Measurements from ENCODE around the gene TUBGCP2.
"Not testable (repeated sequence)": the region's sequence is repeated elsewhere in the genome, so short reads cannot be mapped to it uniquely, and the experiment has no call there.

TUBGCP2 gene

DNA sequence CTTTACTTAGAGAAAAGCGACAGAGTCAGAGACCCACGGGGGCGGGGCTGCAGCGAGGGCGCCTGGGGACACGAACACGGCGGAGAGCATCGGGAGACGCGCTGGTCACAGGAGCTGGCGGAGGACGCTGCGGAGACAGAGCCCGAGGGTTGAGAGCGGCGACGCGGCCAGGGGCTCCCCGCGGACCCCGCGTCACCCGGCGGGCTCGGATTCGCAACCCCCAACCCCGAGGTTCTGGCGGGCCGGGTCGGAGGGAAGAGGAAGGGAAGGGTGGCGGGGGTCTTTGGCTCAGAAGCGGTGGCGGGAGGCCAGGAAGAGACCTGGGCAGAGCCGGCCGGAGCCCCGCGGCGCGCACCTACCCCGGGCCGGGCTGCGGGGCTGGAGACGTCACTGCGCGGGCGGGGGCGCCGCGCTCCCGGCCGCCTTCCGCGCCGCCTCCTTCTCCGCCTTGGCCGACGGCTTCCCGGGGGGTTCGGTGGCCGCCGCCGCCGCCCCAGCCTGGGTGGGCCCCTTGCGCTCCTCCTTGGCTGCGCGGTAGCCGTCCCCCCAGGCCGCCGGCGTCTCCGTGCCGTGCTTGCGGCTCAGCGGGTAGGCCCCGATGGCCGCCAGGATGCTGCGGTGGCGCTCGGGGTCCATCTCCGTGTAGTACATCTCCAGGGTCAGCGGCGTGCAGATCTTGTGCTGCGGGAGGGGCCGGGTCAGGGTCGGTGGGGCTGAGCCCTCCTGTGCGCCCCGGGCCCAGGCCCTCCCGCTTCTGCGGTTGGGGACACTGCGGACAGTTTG is 17.0 kb upstream of the TUBGCP2 start:
- no peaks in the 10 kb centered on the region for H3K9me3 ChIP-seq
- H3K4me1 ChIP-seq, result peaks cover 4% of the 10 kb centered on the region
- no peaks in the 10 kb centered on the region for H3K27me3 ChIP-seq (ENCODE audit: low read depth)
- H3K4me3 ChIP-seq, result no peak overlapping the region
- no peaks in the 10 kb centered on the region for H3K36me3 ChIP-seq (replicated peaks)
- DNase-seq (ENCODE audit: low spot score in 2 of 2), result no peak
- in situ Hi-C loops (cut with MboI; ENCODE audit: low sequenced_read_pairs), result no loop called here

DNA sequence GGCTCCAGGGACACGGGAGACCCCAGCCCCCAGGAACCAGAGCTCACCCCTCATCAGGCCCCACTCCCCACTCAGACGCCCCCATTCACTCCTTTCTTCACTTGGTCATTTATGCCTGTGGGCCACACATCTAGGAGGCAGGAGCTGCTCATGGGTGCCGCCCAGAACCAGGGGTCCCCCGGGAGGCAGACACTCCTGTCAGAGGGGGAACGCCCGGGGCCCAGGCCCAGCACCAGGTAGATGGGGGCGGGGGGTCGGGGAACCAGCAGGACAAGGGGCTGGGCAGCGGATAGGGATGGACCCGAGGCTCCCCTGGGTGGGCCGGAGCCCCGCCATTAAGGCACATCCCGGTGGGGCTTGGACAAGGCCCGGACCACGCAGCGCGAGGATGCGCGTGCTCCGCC is 16.2 kb upstream of the TUBGCP2 start:
- H3K4me3 ChIP-seq, result no peak overlapping the region
- in situ Hi-C loops (cut with MboI; ENCODE audit: low sequenced_read_pairs), result no loop called here

GRCh38 chr10:133324198-133324792 is 15.6 kb upstream of the TUBGCP2 start:
- DNase-seq (ENCODE audit: low spot score in 2 of 2), result peak; percentile 46 to 93
- H3K4me1 ChIP-seq, result peaks cover 2% of the 10 kb centered on the region; the same call in 1 of the 2 replicates
- H3K36me3 ChIP-seq (replicated peaks), result no peaks in the 10 kb centered on the region
- no peaks in the 10 kb centered on the region for H3K27me3 ChIP-seq (ENCODE audit: low read depth)
- no peaks in the 10 kb centered on the region for H3K9me3 ChIP-seq
- in situ Hi-C loops (cut with MboI; ENCODE audit: low sequenced_read_pairs), result no loop called here
- peak overlapping the region; percentile 30 for H3K4me3 ChIP-seq

More for the DNA sequence above, 16.2 kb upstream of the TUBGCP2 start:
- Histone ChIP-seq H3K9me3 (no peaks in the 10 kb centered on the region), H3K36me3 (replicated peaks) (no peaks in the 10 kb centered on the region), H3K27me3 (ENCODE audit: low read depth) (no peaks in the 10 kb centered on the region), H3K4me1 (peaks cover 3% of the 10 kb centered on the region)
- no peak for DNase-seq (ENCODE audit: low spot score in 2 of 2)

DNA sequence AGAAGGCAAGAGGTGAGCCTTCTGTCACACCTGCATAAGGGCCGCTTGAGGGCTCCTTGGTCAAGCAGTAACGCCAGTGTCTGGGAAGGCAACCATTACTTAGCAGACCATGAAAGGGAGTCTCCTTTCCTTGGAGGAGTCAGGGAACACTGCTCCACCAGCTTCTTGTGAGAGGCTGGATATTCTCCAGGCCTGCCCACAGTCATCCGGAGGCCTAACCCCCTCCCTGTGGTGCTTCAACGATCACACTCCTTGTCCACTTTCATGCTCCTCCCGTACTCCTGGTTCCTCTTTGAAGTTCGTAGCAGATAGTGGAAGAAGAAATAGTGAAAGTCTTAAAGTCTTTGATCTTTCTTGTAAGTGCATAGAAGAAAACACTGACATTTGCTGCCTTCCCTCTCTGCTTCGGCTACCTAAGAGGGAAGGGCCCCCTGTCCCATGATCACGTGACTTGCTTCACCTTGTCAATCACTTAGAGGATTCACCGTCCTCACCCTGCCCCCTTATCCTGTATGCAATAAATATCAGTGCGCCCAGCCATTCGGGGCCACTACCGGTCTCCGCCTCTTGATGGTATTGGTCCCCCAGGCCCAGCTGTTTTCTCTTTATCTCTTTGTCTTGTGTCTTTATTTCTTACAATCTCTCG is 13.5 kb upstream of the TUBGCP2 start:
- H3K27me3 ChIP-seq (ENCODE audit: low read depth); in situ Hi-C loops (cut with MboI; ENCODE audit: low sequenced_read_pairs); DNase-seq (ENCODE audit: low spot score in 2 of 2); H3K4me1 ChIP-seq; H3K9me3 ChIP-seq; H3K36me3 ChIP-seq (replicated peaks); H3K4me3 ChIP-seq: not testable (repeated sequence)

DNA sequence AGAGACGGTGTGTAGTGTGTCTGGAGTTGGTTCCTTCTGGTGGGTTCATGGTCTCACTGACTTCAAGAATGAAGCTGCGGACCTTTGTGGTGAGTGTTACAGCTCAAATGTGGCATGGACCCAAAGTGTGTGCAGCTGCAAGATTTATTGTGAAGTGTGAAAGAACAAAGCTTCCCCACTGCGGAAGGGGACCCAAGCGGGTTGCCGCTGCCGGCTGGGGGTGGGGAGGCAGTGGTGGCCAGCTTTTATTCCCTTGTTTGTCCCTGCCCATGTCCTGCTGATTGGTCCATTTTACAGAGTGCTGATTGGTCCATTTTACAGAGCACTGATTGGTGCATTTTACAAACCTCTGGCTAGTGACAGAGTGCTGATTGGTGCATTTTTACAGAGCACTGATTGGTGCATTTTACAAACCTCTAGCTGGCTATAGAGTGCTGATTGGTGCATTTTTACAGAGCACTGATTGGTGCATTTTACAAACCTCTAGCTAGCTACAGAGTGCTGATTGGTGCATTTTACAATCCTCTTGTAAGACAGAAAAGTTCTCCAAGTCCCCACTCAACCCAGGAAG is 12.3 kb upstream of the TUBGCP2 start:
- H3K27me3 ChIP-seq (ENCODE audit: low read depth); DNase-seq (ENCODE audit: low spot score in 2 of 2); H3K4me3 ChIP-seq; H3K9me3 ChIP-seq; H3K4me1 ChIP-seq; H3K36me3 ChIP-seq (replicated peaks); in situ Hi-C loops (cut with MboI; ENCODE audit: low sequenced_read_pairs): not testable (repeated sequence)

- Histone ChIP-seq H3K27me3 (ENCODE audit: low read depth) (no peaks in the 10 kb centered on the region), H3K9me3 (no peaks in the 10 kb centered on the region), H3K4me3 (peak overlapping the region; percentile 46), H3K36me3 (replicated peaks) (no peaks in the 10 kb centered on the region), H3K4me1 (no peaks in the 10 kb centered on the region)
- peak; percentile 70 to 91 for DNase-seq (ENCODE audit: low spot score in 2 of 2)
- in situ Hi-C loops (cut with MboI; ENCODE audit: low sequenced_read_pairs), result no loop called here
Measured at GRCh38 chr10:133318494-133319127, 9.9 kb upstream of the TUBGCP2 start.

- in situ Hi-C loops (cut with MboI; ENCODE audit: low sequenced_read_pairs), result no loop called here
- Histone ChIP-seq H3K4me3 (no peak overlapping the region), H3K9me3 (no peaks in the 10 kb centered on the region), H3K4me1 (no peaks in the 10 kb centered on the region), H3K36me3 (replicated peaks) (no peaks in the 10 kb centered on the region; the same call in 1 of the 2 replicates), H3K27me3 (ENCODE audit: low read depth) (no peaks in the 10 kb centered on the region)
- DNase-seq (ENCODE audit: low spot score in 2 of 2), result no peak
Measured at GRCh38 chr10:133316732-133317131, 8.1 kb upstream of the TUBGCP2 start.

GRCh38 chr10:133316266-133316665 is 7.6 kb upstream of the TUBGCP2 start:
- DNase-seq (ENCODE audit: low spot score in 2 of 2), result no peak
- in situ Hi-C loops (cut with MboI; ENCODE audit: low sequenced_read_pairs), result no loop called here
- Histone ChIP-seq H3K27me3 (ENCODE audit: low read depth) (no peaks in the 10 kb centered on the region), H3K4me3 (no peak overlapping the region), H3K9me3 (no peaks in the 10 kb centered on the region), H3K4me1 (no peaks in the 10 kb centered on the region), H3K36me3 (replicated peaks) (no peaks in the 10 kb centered on the region; the same call in 1 of the 2 replicates)

DNA sequence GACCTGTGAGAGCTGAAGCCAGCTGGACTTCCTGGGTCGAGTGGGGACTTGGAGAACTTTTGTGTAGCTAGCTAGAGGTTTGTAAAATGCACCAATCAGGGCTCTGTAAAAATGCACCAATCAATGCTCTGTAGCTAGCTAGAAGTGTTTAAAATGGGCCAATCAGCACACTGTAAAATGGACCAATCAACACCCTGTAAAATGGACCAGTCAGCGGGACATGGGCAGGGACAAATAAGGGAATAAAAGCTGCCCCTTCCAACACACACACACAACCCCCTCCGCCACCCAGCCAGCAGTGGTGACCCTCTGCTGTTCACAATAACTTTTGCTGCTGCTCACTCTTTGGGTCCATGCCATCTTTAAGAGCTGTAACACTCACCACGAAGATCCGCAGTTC is 7.2 kb upstream of the TUBGCP2 start:
- Histone ChIP-seq H3K9me3 (no peaks in the 10 kb centered on the region), H3K4me1 (no peaks in the 10 kb centered on the region), H3K36me3 (replicated peaks) (no peaks in the 10 kb centered on the region; the same call in 1 of the 2 replicates), H3K27me3 (ENCODE audit: low read depth) (no peaks in the 10 kb centered on the region), H3K4me3 (no peak overlapping the region)
- no peak for DNase-seq (ENCODE audit: low spot score in 2 of 2)
- in situ Hi-C loops (cut with MboI; ENCODE audit: low sequenced_read_pairs), result no loop called here

DNA sequence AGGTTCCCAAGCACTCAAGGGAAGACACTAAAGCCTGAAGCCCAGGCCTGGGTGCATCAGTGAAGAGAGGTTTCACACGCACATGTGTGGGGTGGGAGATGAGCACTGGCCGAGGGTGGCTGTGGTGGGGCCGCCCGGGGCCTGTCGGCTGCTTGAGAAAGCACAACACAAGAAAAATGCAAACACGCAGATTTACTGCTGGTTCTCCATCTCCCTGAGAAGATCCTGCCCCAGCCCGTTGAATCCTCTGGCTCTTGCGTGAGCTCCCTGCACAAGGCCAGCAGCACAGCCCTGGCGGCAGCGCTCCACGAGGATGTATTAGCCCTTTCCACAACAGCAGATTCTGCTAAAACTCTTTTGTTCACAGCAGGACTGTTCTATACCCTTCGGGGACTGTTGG is 6.2 kb upstream of the TUBGCP2 start:
- no peak for DNase-seq (ENCODE audit: low spot score in 2 of 2)
- Histone ChIP-seq H3K4me3 (no peak overlapping the region), H3K4me1 (no peaks in the 10 kb centered on the region), H3K27me3 (ENCODE audit: low read depth) (no peaks in the 10 kb centered on the region), H3K36me3 (replicated peaks) (no peaks in the 10 kb centered on the region; the same call in 1 of the 2 replicates), H3K9me3 (no peaks in the 10 kb centered on the region)
- in situ Hi-C loops (cut with MboI; ENCODE audit: low sequenced_read_pairs), result no loop called here

DNA sequence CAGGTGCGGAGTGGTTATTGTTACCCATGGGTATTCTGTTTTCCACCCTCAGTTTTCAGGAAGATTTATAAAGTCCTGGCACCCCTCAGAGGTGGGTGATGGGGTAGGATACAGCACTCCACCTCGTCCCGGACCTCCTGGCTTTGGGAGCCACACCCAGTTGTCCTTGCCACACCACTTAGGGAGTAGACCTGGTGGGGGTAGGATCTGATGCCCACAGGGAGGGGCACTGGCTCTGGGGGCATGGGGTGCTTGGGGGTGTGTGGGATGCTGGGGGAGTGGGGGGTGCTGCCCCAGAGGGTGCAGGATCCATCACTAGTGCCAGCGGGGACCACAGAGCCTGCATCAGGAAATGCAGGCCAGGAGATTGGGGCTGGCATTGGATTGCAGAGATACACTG is 4.5 kb upstream of the TUBGCP2 start:
- no peaks in the 10 kb centered on the region for H3K27me3 ChIP-seq (ENCODE audit: low read depth)
- in situ Hi-C loops (cut with MboI; ENCODE audit: low sequenced_read_pairs), result no loop called here
- DNase-seq (ENCODE audit: low spot score in 2 of 2), result no peak

GRCh38 chr10:133312769-133313145 is 4.1 kb upstream of the TUBGCP2 start:
- in situ Hi-C loops (cut with MboI; ENCODE audit: low sequenced_read_pairs), result no loop called here

More for the DNA sequence above, 4.5 kb upstream of the TUBGCP2 start:
- H3K36me3 ChIP-seq (replicated peaks), result no peaks in the 10 kb centered on the region; the same call in 1 of the 2 replicates
- H3K9me3 ChIP-seq, result no peaks in the 10 kb centered on the region
- H3K4me3 ChIP-seq, result no peak overlapping the region
- H3K4me1 ChIP-seq, result no peaks in the 10 kb centered on the region

DNA sequence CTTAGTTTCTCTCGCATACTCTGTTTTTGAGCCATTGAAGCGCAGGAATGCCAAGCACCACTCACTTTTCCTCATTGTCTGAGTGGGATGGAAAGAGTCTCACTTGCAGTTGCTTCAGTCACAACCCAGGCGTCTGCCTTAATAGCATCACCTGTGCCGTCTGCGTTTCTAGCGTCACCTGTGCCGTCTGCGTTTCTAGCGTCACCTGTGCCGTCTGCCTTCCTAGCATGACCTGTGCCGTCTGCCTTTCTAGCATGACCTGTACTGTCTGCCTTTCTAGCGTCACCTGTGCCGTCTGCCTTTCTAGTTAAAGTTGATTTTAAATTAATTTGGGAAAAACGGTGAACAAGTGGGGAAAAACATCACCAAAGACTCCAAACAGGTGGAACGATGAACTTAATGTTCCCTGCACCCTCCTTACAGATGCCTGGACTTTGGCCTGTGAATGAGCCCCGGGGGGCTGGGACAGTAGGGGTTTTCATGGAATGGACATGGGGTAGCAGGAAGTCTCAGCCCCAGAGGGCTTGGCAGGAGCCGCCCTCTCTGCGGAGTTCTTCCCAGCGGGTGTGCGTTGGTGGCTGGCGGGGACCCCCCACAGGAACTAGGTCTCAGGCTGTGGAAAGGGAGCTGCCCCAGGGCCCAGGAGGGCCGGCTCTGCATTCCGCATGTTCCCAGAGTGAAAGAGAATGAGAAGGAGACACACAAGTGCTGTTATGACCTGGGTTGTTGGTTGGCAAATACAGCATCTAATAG is 3.5 kb upstream of the TUBGCP2 start:
- Histone ChIP-seq H3K27me3 (ENCODE audit: low read depth) (no peaks in the 10 kb centered on the region), H3K36me3 (replicated peaks) (no peaks in the 10 kb centered on the region; the same call in 1 of the 2 replicates), H3K9me3 (no peaks in the 10 kb centered on the region), H3K4me3 (no peak overlapping the region), H3K4me1 (no peaks in the 10 kb centered on the region)
- in situ Hi-C loops (cut with MboI; ENCODE audit: low sequenced_read_pairs), result no loop called here
- DNase-seq (ENCODE audit: low spot score in 2 of 2), result no peak

More at GRCh38 chr10:133312769-133313145, 4.1 kb upstream of the TUBGCP2 start:
- H3K9me3 ChIP-seq, result no peaks in the 10 kb centered on the region
- no peak overlapping the region for H3K4me3 ChIP-seq
- no peaks in the 10 kb centered on the region for H3K4me1 ChIP-seq
- DNase-seq (ENCODE audit: low spot score in 2 of 2), result no peak
- no peaks in the 10 kb centered on the region for H3K27me3 ChIP-seq (ENCODE audit: low read depth)
- no peaks in the 10 kb centered on the region; the same call in 1 of the 2 replicates for H3K36me3 ChIP-seq (replicated peaks)

All from HAP-1 (cell line).